ENCODE measurements around the gene MAGEA8.
"Not testable (repeated sequence)": the region's sequence is repeated elsewhere in the genome, so short reads cannot be mapped to it uniquely, and the experiment has no call there.

MAGEA8 gene

GRCh38 chrX:149898554-149898953 lies 17.6 kb downstream of the MAGEA8 start:
- Histone ChIP-seq H3K9me3 (ENCODE audit: control insufficient read depth, low read length) (no peaks in the 10 kb centered on the region), H3K4me1 (ENCODE audit: control insufficient read depth, insufficient read depth, low read length) (no peaks in the 10 kb centered on the region), H3K27ac (ENCODE audit: insufficient read depth, low read depth, low read length, poor library complexity, severe bottlenecking) (no peak overlapping the region), H3K27me3 (ENCODE audit: control insufficient read depth, insufficient read depth, low read length, poor library complexity, severe bottlenecking) (no peaks in the 10 kb centered on the region), H3K36me3 (ENCODE audit: control insufficient read depth, insufficient read depth, low read length) (no peaks in the 10 kb centered on the region), H3K4me3 (ENCODE audit: insufficient read depth, low read depth, low read length) (no peak overlapping the region)
- 100% methylated on average over 1 of the region's 1 CpG for WGBS, 2 experiments

GRCh38 chrX:149903889-149904748 lies 23.1 kb downstream of the MAGEA8 start:
- 53 to 63% methylated on average over 3 to 5 of the region's 6 CpGs for WGBS, 2 experiments
- no peaks in the 10 kb centered on the region for H3K4me1 ChIP-seq (ENCODE audit: control insufficient read depth, insufficient read depth, low read length)
- no peak overlapping the region for H3K4me3 ChIP-seq (ENCODE audit: insufficient read depth, low read depth, low read length)
- H3K27ac ChIP-seq (ENCODE audit: insufficient read depth, low read depth, low read length, poor library complexity, severe bottlenecking): no peak overlapping the region
- no peaks in the 10 kb centered on the region for H3K27me3 ChIP-seq (ENCODE audit: control insufficient read depth, insufficient read depth, low read length, poor library complexity, severe bottlenecking)
- H3K36me3 ChIP-seq (ENCODE audit: control insufficient read depth, insufficient read depth, low read length): no peaks in the 10 kb centered on the region
- H3K9me3 ChIP-seq (ENCODE audit: control insufficient read depth, low read length): no peaks in the 10 kb centered on the region

- WGBS, 2 experiments: 85 to 88% methylated on average over 1 of the region's 3 CpGs
- Histone ChIP-seq H3K4me3 (ENCODE audit: insufficient read depth, low read depth, low read length) (no peak overlapping the region), H3K4me1 (ENCODE audit: control insufficient read depth, insufficient read depth, low read length) (no peaks in the 10 kb centered on the region), H3K36me3 (ENCODE audit: control insufficient read depth, insufficient read depth, low read length) (no peaks in the 10 kb centered on the region), H3K27me3 (ENCODE audit: control insufficient read depth, insufficient read depth, low read length, poor library complexity, severe bottlenecking) (no peaks in the 10 kb centered on the region), H3K9me3 (ENCODE audit: control insufficient read depth, low read length) (no peaks in the 10 kb centered on the region), H3K27ac (ENCODE audit: insufficient read depth, low read depth, low read length, poor library complexity, severe bottlenecking) (no peak overlapping the region)
These were observed 27.3 kb downstream of the MAGEA8 start for GRCh38 chrX:149908308-149908707.

GRCh38 chrX:149908727-149909126 lies 27.7 kb downstream of the MAGEA8 start:
- no peak overlapping the region for H3K4me3 ChIP-seq (ENCODE audit: insufficient read depth, low read depth, low read length)
- H3K36me3 ChIP-seq (ENCODE audit: control insufficient read depth, insufficient read depth, low read length): no peaks in the 10 kb centered on the region
- H3K4me1 ChIP-seq (ENCODE audit: control insufficient read depth, insufficient read depth, low read length): no peaks in the 10 kb centered on the region
- no peaks in the 10 kb centered on the region for H3K27me3 ChIP-seq (ENCODE audit: control insufficient read depth, insufficient read depth, low read length, poor library complexity, severe bottlenecking)
- no peak overlapping the region for H3K27ac ChIP-seq (ENCODE audit: insufficient read depth, low read depth, low read length, poor library complexity, severe bottlenecking)
- no peaks in the 10 kb centered on the region for H3K9me3 ChIP-seq (ENCODE audit: control insufficient read depth, low read length)

GRCh38 chrX:149909324-149910177 lies 28.6 kb downstream of the MAGEA8 start:
- 96 to 98% methylated on average over 4 of the region's 4 CpGs for WGBS, 2 experiments
- Histone ChIP-seq H3K4me3 (ENCODE audit: insufficient read depth, low read depth, low read length) (no peak overlapping the region), H3K36me3 (ENCODE audit: control insufficient read depth, insufficient read depth, low read length) (no peaks in the 10 kb centered on the region), H3K27me3 (ENCODE audit: control insufficient read depth, insufficient read depth, low read length, poor library complexity, severe bottlenecking) (no peaks in the 10 kb centered on the region), H3K27ac (ENCODE audit: insufficient read depth, low read depth, low read length, poor library complexity, severe bottlenecking) (no peak overlapping the region), H3K9me3 (ENCODE audit: control insufficient read depth, low read length) (no peaks in the 10 kb centered on the region), H3K4me1 (ENCODE audit: control insufficient read depth, insufficient read depth, low read length) (no peaks in the 10 kb centered on the region)

GRCh38 chrX:149910178-149910695 lies 29.3 kb downstream of the MAGEA8 start:
- Histone ChIP-seq H3K36me3 (ENCODE audit: control insufficient read depth, insufficient read depth, low read length) (no peaks in the 10 kb centered on the region), H3K9me3 (ENCODE audit: control insufficient read depth, low read length) (no peaks in the 10 kb centered on the region), H3K4me1 (ENCODE audit: control insufficient read depth, insufficient read depth, low read length) (no peaks in the 10 kb centered on the region), H3K4me3 (ENCODE audit: insufficient read depth, low read depth, low read length) (no peak overlapping the region), H3K27ac (ENCODE audit: insufficient read depth, low read depth, low read length, poor library complexity, severe bottlenecking) (no peak overlapping the region), H3K27me3 (ENCODE audit: control insufficient read depth, insufficient read depth, low read length, poor library complexity, severe bottlenecking) (no peaks in the 10 kb centered on the region)
- 92 to 94% methylated on average over 7 of the region's 9 CpGs for WGBS, 2 experiments

GRCh38 chrX:149916745-149917392 lies 35.9 kb downstream of the MAGEA8 start:
- Histone ChIP-seq H3K27ac (ENCODE audit: insufficient read depth, low read depth, low read length, poor library complexity, severe bottlenecking) (no peak overlapping the region), H3K36me3 (ENCODE audit: control insufficient read depth, insufficient read depth, low read length) (no peaks in the 10 kb centered on the region), H3K4me3 (ENCODE audit: insufficient read depth, low read depth, low read length) (no peak overlapping the region), H3K27me3 (ENCODE audit: control insufficient read depth, insufficient read depth, low read length, poor library complexity, severe bottlenecking) (no peaks in the 10 kb centered on the region), H3K4me1 (ENCODE audit: control insufficient read depth, insufficient read depth, low read length) (no peaks in the 10 kb centered on the region), H3K9me3 (ENCODE audit: control insufficient read depth, low read length) (no peaks in the 10 kb centered on the region)
- WGBS, 2 experiments: 94% methylated on average over 3 of the region's 3 CpGs

- H3K27me3 ChIP-seq (ENCODE audit: control insufficient read depth, insufficient read depth, low read length, poor library complexity, severe bottlenecking); H3K27ac ChIP-seq (ENCODE audit: insufficient read depth, low read depth, low read length, poor library complexity, severe bottlenecking); H3K9me3 ChIP-seq (ENCODE audit: control insufficient read depth, low read length); H3K4me3 ChIP-seq (ENCODE audit: insufficient read depth, low read depth, low read length); H3K4me1 ChIP-seq (ENCODE audit: control insufficient read depth, insufficient read depth, low read length); H3K36me3 ChIP-seq (ENCODE audit: control insufficient read depth, insufficient read depth, low read length): not testable (repeated sequence)
- WGBS, 2 experiments: no CpG with 5 or more reads among the region's 4 CpGs
These were observed 42.9 kb downstream of the MAGEA8 start for GRCh38 chrX:149923836-149924235.

GRCh38 chrX:149924434-149924833 lies 43.5 kb downstream of the MAGEA8 start:
- not testable (repeated sequence) for H3K27ac ChIP-seq (ENCODE audit: insufficient read depth, low read depth, low read length, poor library complexity, severe bottlenecking); H3K36me3 ChIP-seq (ENCODE audit: control insufficient read depth, insufficient read depth, low read length); H3K27me3 ChIP-seq (ENCODE audit: control insufficient read depth, insufficient read depth, low read length, poor library complexity, severe bottlenecking); H3K4me1 ChIP-seq (ENCODE audit: control insufficient read depth, insufficient read depth, low read length); H3K9me3 ChIP-seq (ENCODE audit: control insufficient read depth, low read length); H3K4me3 ChIP-seq (ENCODE audit: insufficient read depth, low read depth, low read length)
- WGBS, 2 experiments: no CpG with 5 or more reads among the region's 5 CpGs

Data from ectodermal cell (in vitro differentiated cells).